Activated CD8-positive, alpha-beta memory T cell treated with anti-CD3 and anti-CD28 coated beads, Interleukin-2, amount 50 U/mL, for 4 hours (primary cell): ENCODE results near the gene TBL3.

Source experiments
- DNase-seq: peaks from one replicate; pipeline ENCODE4 v3.0.0-alpha.2; 2020

The TBL3 gene

GRCh38 chr16:1984347-1985225 lies 12.7 kb downstream of the TBL3 start:
- DNase-seq = no peak

- DNase-seq = no peak
Measured at GRCh38 chr16:1985466-1986150, 13.8 kb downstream of the TBL3 start.

- no peak for DNase-seq
Measured at GRCh38 chr16:1987198-1987597, 15.3 kb downstream of the TBL3 start.

GRCh38 chr16:1989209-1990100 lies 17.6 kb downstream of the TBL3 start, which contains the start of gene SYNGR3:
Gene SYNGR3 (plus strand): TSS chr16:1989970. CDS start chr16:1990103, 133 bp downstream.
- no peak for DNase-seq

- DNase-seq = no peak
Measured at GRCh38 chr16:1990101-1990350, 18.2 kb downstream of the TBL3 start.

GRCh38 chr16:1990351-1991134 lies 18.7 kb downstream of the TBL3 start:
- peak; percentile 55 for DNase-seq

- peak; percentile 51 for DNase-seq
Measured at GRCh38 chr16:1991135-1991551, 19.3 kb downstream of the TBL3 start.

- DNase-seq = no peak
Measured at GRCh38 chr16:1991588-1991947, 19.7 kb downstream of the TBL3 start.

GRCh38 chr16:1991948-1992703 lies 20.3 kb downstream of the TBL3 start:
- peak; percentile 99 for DNase-seq

GRCh38 chr16:1992704-1993317 lies 21.0 kb downstream of the TBL3 start:
- peak; percentile 40 for DNase-seq

- DNase-seq = no peak
Measured at GRCh38 chr16:1993731-1994131, 21.9 kb downstream of the TBL3 start.

- DNase-seq = no peak
Measured at GRCh38 chr16:1997494-1998359, 25.9 kb downstream of the TBL3 start.

- DNase-seq = no peak
Measured at GRCh38 chr16:1998360-1998835, 26.5 kb downstream of the TBL3 start.

GRCh38 chr16:1998852-1999801 lies 27.3 kb downstream of the TBL3 start:
- no peak for DNase-seq

- peak; percentile 13 for DNase-seq
Measured at GRCh38 chr16:1999866-2000514, 28.1 kb downstream of the TBL3 start.

GRCh38 chr16:2001035-2001434 lies 29.2 kb downstream of the TBL3 start:
- DNase-seq = peak; percentile 13

- peak; percentile 17 for DNase-seq
Measured at GRCh38 chr16:2001456-2002355, 29.9 kb downstream of the TBL3 start.
